Measurements from ENCODE around the gene SRGAP1. TPM values are rescaled to one million over a fixed set of nuclear protein-coding genes. Genes with fewer than 3 reads are reported as not detected.

The SRGAP1 gene
- polyA plus RNA-seq, 2 donors, result 1.4 to 3.2 TPM

- peaks cover 0 to 4% of the 10 kb centered on the region in 2 donors for H3K4me1 ChIP-seq (ENCODE audit: control insufficient read depth in 2 of 2, insufficient read depth in 2 of 2, low read length in 1 of 2)
Measured at GRCh38 chr12:63940310-63941005, 96.0 kb downstream of the SRGAP1 start.

GRCh38 chr12:63941166-63941800, 96.8 kb downstream of the SRGAP1 start:
- Histone ChIP-seq H3K27me3 (ENCODE audit: control insufficient read depth in 1 of 2, insufficient read depth in 2 of 2, low read length in 2 of 2) (no peaks in the 10 kb centered on the region), H3K4me3 (ENCODE audit: low read depth in 1 of 2, low read length in 2 of 2) (no peak overlapping the region), H3K9me3 (ENCODE audit: control insufficient read depth in 2 of 2, insufficient read depth in 1 of 2, low read depth in 1 of 2, low read length in 1 of 2) (no peaks in the 10 kb centered on the region), H3K27ac (ENCODE audit: low read depth in 2 of 2, low read length in 1 of 2) (no peak overlapping the region), H3K36me3 (ENCODE audit: control insufficient read depth in 2 of 2, insufficient read depth in 2 of 2, low read length in 1 of 2) (no peaks in the 10 kb centered on the region), H3K4me1 (ENCODE audit: control insufficient read depth in 2 of 2, insufficient read depth in 2 of 2, low read length in 1 of 2) (peaks cover 0 to 4% of the 10 kb centered on the region in 2 donors)
- 86 to 90% methylated on average over 3 of the region's 3 CpGs for WGBS, 2 donors

More at GRCh38 chr12:63940310-63941005, 96.0 kb downstream of the SRGAP1 start:
- WGBS, 2 donors, result 71 to 79% methylated on average over 7 of the region's 7 CpGs
- Histone ChIP-seq H3K36me3 (ENCODE audit: control insufficient read depth in 2 of 2, insufficient read depth in 2 of 2, low read length in 1 of 2) (no peaks in the 10 kb centered on the region), H3K4me3 (ENCODE audit: low read depth in 1 of 2, low read length in 2 of 2) (no peak overlapping the region), H3K27ac (ENCODE audit: low read depth in 2 of 2, low read length in 1 of 2) (no peak overlapping the region), H3K9me3 (ENCODE audit: control insufficient read depth in 2 of 2, insufficient read depth in 1 of 2, low read depth in 1 of 2, low read length in 1 of 2) (no peaks in the 10 kb centered on the region), H3K27me3 (ENCODE audit: control insufficient read depth in 1 of 2, insufficient read depth in 2 of 2, low read length in 2 of 2) (no peaks in the 10 kb centered on the region)

GRCh38 chr12:63941879-63942278, 97.4 kb downstream of the SRGAP1 start:
- Histone ChIP-seq H3K4me1 (ENCODE audit: control insufficient read depth in 2 of 2, insufficient read depth in 2 of 2, low read length in 1 of 2) (peaks cover 0 to 4% of the 10 kb centered on the region in 2 donors), H3K27ac (ENCODE audit: low read depth in 2 of 2, low read length in 1 of 2) (no peak overlapping the region), H3K27me3 (ENCODE audit: control insufficient read depth in 1 of 2, insufficient read depth in 2 of 2, low read length in 2 of 2) (no peaks in the 10 kb centered on the region), H3K36me3 (ENCODE audit: control insufficient read depth in 2 of 2, insufficient read depth in 2 of 2, low read length in 1 of 2) (no peaks in the 10 kb centered on the region), H3K4me3 (ENCODE audit: low read depth in 1 of 2, low read length in 2 of 2) (no peak overlapping the region), H3K9me3 (ENCODE audit: control insufficient read depth in 2 of 2, insufficient read depth in 1 of 2, low read depth in 1 of 2, low read length in 1 of 2) (no peaks in the 10 kb centered on the region)

- WGBS, 2 donors, result 84 to 90% methylated on average over 9 of the region's 9 CpGs
Measured at GRCh38 chr12:63942464-63943241, 98.2 kb downstream of the SRGAP1 start.

GRCh38 chr12:63944034-63944579, 99.6 kb downstream of the SRGAP1 start:
- Histone ChIP-seq H3K4me3 (ENCODE audit: low read depth in 1 of 2, low read length in 2 of 2) (no peak overlapping the region), H3K27ac (ENCODE audit: low read depth in 2 of 2, low read length in 1 of 2) (no peak overlapping the region), H3K27me3 (ENCODE audit: control insufficient read depth in 1 of 2, insufficient read depth in 2 of 2, low read length in 2 of 2) (no peaks in the 10 kb centered on the region), H3K4me1 (ENCODE audit: control insufficient read depth in 2 of 2, insufficient read depth in 2 of 2, low read length in 1 of 2) (no peaks in the 10 kb centered on the region), H3K36me3 (ENCODE audit: control insufficient read depth in 2 of 2, insufficient read depth in 2 of 2, low read length in 1 of 2) (no peaks in the 10 kb centered on the region), H3K9me3 (ENCODE audit: control insufficient read depth in 2 of 2, insufficient read depth in 1 of 2, low read depth in 1 of 2, low read length in 1 of 2) (no peaks in the 10 kb centered on the region)
- 87 to 93% methylated on average over 2 of the region's 2 CpGs for WGBS, 2 donors

More at GRCh38 chr12:63942464-63943241, 98.2 kb downstream of the SRGAP1 start:
- Histone ChIP-seq H3K36me3 (ENCODE audit: control insufficient read depth in 2 of 2, insufficient read depth in 2 of 2, low read length in 1 of 2) (no peaks in the 10 kb centered on the region), H3K27me3 (ENCODE audit: control insufficient read depth in 1 of 2, insufficient read depth in 2 of 2, low read length in 2 of 2) (no peaks in the 10 kb centered on the region), H3K27ac (ENCODE audit: low read depth in 2 of 2, low read length in 1 of 2) (no peak overlapping the region), H3K4me3 (ENCODE audit: low read depth in 1 of 2, low read length in 2 of 2) (no peak overlapping the region), H3K9me3 (ENCODE audit: control insufficient read depth in 2 of 2, insufficient read depth in 1 of 2, low read depth in 1 of 2, low read length in 1 of 2) (no peaks in the 10 kb centered on the region), H3K4me1 (ENCODE audit: control insufficient read depth in 2 of 2, insufficient read depth in 2 of 2, low read length in 1 of 2) (peaks cover 0 to 4% of the 10 kb centered on the region in 2 donors)

- Histone ChIP-seq H3K36me3 (ENCODE audit: control insufficient read depth in 2 of 2, insufficient read depth in 2 of 2, low read length in 1 of 2) (no peaks in the 10 kb centered on the region), H3K4me1 (ENCODE audit: control insufficient read depth in 2 of 2, insufficient read depth in 2 of 2, low read length in 1 of 2) (no peaks in the 10 kb centered on the region), H3K4me3 (ENCODE audit: low read depth in 1 of 2, low read length in 2 of 2) (no peak overlapping the region), H3K9me3 (ENCODE audit: control insufficient read depth in 2 of 2, insufficient read depth in 1 of 2, low read depth in 1 of 2, low read length in 1 of 2) (no peaks in the 10 kb centered on the region), H3K27me3 (ENCODE audit: control insufficient read depth in 1 of 2, insufficient read depth in 2 of 2, low read length in 2 of 2) (no peaks in the 10 kb centered on the region), H3K27ac (ENCODE audit: low read depth in 2 of 2, low read length in 1 of 2) (peak overlapping the region in 1 of 2 donors; percentile 13)
- WGBS, 2 donors, result 73% methylated on average over 5 of the region's 5 CpGs
Measured at GRCh38 chr12:63944586-63945228, 100.2 kb downstream of the SRGAP1 start.

- Histone ChIP-seq H3K27me3 (ENCODE audit: control insufficient read depth in 1 of 2, insufficient read depth in 2 of 2, low read length in 2 of 2) (no peaks in the 10 kb centered on the region), H3K4me3 (ENCODE audit: low read depth in 1 of 2, low read length in 2 of 2) (no peak overlapping the region), H3K4me1 (ENCODE audit: control insufficient read depth in 2 of 2, insufficient read depth in 2 of 2, low read length in 1 of 2) (no peaks in the 10 kb centered on the region), H3K9me3 (ENCODE audit: control insufficient read depth in 2 of 2, insufficient read depth in 1 of 2, low read depth in 1 of 2, low read length in 1 of 2) (no peaks in the 10 kb centered on the region), H3K36me3 (ENCODE audit: control insufficient read depth in 2 of 2, insufficient read depth in 2 of 2, low read length in 1 of 2) (no peaks in the 10 kb centered on the region), H3K27ac (ENCODE audit: low read depth in 2 of 2, low read length in 1 of 2) (no peak overlapping the region)
Measured at GRCh38 chr12:63945777-63946176, 101.3 kb downstream of the SRGAP1 start.

GRCh38 chr12:63948211-63948610, 103.7 kb downstream of the SRGAP1 start:
- Histone ChIP-seq H3K27ac (ENCODE audit: low read depth in 2 of 2, low read length in 1 of 2) (no peak overlapping the region), H3K4me1 (ENCODE audit: control insufficient read depth in 2 of 2, insufficient read depth in 2 of 2, low read length in 1 of 2) (no peaks in the 10 kb centered on the region), H3K36me3 (ENCODE audit: control insufficient read depth in 2 of 2, insufficient read depth in 2 of 2, low read length in 1 of 2) (no peaks in the 10 kb centered on the region), H3K27me3 (ENCODE audit: control insufficient read depth in 1 of 2, insufficient read depth in 2 of 2, low read length in 2 of 2) (no peaks in the 10 kb centered on the region), H3K9me3 (ENCODE audit: control insufficient read depth in 2 of 2, insufficient read depth in 1 of 2, low read depth in 1 of 2, low read length in 1 of 2) (no peaks in the 10 kb centered on the region), H3K4me3 (ENCODE audit: low read depth in 1 of 2, low read length in 2 of 2) (no peak overlapping the region)

GRCh38 chr12:63949902-63950301, 105.4 kb downstream of the SRGAP1 start:
- no peak overlapping the region for H3K4me3 ChIP-seq (ENCODE audit: low read depth in 1 of 2, low read length in 2 of 2)
- no peaks in the 10 kb centered on the region for H3K36me3 ChIP-seq (ENCODE audit: control insufficient read depth in 2 of 2, insufficient read depth in 2 of 2, low read length in 1 of 2)
- H3K4me1 ChIP-seq (ENCODE audit: control insufficient read depth in 2 of 2, insufficient read depth in 2 of 2, low read length in 1 of 2), result no peaks in the 10 kb centered on the region
- H3K27me3 ChIP-seq (ENCODE audit: control insufficient read depth in 1 of 2, insufficient read depth in 2 of 2, low read length in 2 of 2), result no peaks in the 10 kb centered on the region
- no peaks in the 10 kb centered on the region for H3K9me3 ChIP-seq (ENCODE audit: control insufficient read depth in 2 of 2, insufficient read depth in 1 of 2, low read depth in 1 of 2, low read length in 1 of 2)
- WGBS, 2 donors, result 37 to 38% methylated on average over 2 of the region's 2 CpGs
- no peak overlapping the region for H3K27ac ChIP-seq (ENCODE audit: low read depth in 2 of 2, low read length in 1 of 2)

Data from esophagus (tissue), 2 donors.